IPS-11a (cell line): ENCODE data around the gene MDFIC.

Experiments used
- H3K4me3 ChIP-seq: one replicate; pipeline ENCODE4 v1.5.1; 2013; ENCODE audit warnings: low read depth, low read length, control low read depth

MDFIC gene

DNA sequence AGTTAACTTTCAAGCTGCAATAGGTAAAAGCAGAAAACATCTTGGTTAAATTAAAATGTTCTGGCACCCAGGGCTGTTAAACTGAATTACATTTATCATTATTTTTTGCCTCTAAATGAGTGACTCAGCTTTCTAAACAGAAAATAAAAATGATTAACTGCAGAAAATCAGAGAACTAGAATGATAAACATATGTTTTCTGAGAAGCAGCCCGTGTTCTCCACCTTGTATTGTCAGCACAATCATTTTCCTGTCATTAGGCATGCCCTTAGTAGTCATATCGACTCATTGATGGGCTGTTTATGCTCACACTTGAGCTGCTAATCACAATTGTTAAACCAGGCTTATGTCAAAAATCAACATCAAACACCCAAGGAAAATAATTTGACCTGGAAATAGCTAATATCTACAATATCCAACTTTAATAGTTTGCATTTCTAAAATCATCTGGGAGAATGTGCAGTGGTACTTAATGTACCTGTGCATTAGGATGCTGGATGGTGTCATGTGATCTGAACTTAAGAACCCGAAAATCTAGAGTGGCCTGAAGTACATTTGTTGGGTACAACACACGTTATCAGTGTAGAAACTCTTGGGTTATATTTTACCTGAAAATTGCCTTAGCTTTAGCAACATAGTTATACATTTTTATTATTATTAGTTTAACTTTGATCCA, 2.3 kb downstream of the MDFIC start:
- H3K4me3 ChIP-seq: no peak overlapping the region

DNA sequence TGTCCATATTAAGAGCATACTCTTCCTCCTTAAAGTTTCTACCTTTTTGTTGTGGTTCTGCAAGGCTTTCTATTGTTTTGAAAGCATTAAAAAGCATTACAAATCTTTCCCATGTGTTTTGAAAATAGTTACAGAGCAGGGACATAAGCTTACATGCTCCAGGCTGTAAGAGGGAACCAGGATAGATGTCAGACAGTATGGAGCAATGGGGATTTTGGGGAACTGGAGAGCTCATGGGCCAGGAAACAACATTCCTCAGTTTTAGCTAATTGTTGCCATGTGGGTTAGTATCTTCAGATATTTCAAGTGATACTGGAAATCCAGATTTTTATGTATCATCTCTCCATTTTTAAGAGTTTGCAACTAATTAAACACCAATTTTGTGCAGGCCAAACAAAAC, 3.5 kb downstream of the MDFIC start:
- no peak overlapping the region for H3K4me3 ChIP-seq

DNA sequence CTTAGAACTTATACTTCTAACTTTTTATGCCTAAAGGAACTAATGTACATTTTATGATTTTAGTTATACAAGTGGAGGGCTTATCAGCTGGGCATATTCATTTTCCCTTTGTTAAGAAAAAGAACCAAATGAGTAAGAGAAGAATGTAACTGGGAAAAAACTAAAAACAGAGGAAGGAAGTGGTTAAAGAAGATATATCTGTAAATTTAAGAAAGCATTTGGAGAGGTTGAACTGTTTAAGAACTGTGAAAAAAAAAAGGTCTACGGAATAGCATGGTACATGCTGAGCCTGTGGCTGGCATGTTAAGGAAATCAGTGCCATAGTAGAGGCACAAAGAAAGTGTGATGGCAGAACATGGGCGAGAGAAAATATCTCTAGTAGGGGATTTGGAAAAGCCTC, 6.2 kb downstream of the MDFIC start:
- H3K4me3 ChIP-seq: no peak overlapping the region

DNA sequence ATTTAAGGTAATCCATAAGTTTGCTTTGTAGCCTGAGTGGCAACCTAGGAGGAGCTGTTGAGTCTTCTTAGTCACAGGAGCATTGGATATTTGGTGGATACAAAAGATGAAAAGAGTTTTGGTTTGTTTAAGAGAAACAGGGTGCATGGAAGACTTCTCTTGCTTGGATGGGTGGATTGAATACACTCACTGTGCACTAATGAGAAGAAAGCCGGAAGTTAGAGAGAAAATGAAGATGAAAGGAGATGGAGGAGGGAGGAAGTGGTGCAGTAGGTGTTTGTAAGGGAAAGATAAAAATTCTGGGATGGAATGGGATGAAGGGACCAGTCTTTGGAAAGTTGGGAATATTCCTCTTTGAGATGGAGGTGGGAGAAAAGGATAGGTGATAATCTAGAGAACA, 7.7 kb downstream of the MDFIC start:
- no peak overlapping the region for H3K4me3 ChIP-seq

DNA sequence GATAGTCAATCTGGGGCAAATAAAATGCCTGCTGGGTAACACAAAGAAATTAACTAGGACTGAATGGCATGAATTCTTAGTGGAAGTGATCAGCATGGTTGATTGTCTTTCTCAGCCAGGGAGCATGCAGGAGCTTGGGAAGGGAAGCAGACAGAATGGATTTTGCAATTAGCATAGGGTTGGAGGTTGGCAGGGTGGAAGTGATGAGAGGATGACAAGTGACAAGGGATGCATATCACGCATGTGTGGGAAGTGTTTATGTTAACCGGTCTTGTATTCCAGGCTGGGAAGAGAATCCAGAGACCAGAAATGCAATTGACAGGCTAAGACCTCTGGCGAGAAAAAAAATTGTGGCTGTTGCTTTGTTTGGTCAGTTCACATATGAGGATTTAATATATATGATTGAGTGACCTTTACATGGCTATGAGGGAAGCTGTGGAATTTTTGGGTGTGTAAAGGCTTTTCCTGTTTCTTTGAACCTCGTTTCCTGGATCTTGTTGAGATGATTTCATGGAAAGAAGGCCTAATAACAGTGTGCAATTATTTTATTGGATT, 8.3 kb downstream of the MDFIC start:
- no peak overlapping the region for H3K4me3 ChIP-seq

DNA sequence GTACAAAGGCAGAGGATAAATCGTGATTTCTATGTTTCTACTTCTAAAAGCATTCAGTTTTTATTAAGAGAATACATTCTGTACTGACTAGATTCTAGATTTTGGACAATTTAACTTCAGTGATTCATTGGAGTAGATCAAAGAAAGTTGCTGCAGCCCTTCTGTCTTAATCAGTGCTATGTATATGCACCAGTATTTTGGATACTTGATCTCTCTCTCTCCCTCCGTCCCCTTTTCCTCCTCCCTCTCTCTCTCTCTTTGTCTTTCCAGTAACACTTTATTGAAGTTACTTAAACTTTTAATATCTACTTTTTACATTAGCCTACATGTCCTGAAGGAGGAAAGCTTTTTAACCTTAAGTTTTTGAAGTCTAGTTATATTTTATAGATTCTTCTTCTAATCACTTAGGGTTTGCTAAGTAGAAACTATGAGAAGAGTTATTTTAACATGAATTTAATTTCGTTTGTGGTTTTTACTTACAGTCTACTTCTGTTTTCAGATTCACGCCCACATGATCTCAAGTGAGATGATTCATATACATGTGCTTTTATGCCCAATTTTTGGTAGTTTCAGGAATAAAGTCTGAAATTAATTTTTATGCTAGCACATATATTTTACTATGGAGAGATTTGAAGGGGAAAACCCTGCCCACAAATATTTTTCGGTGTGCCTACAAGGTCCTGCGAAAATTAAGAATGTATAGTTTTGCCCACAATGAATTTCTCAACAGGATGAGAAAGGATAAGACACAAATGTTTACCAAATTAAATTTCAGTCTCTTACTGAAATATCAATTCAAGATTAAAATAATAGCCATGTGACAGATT, 9.1 kb downstream of the MDFIC start:
- H3K4me3 ChIP-seq: no peak overlapping the region

DNA sequence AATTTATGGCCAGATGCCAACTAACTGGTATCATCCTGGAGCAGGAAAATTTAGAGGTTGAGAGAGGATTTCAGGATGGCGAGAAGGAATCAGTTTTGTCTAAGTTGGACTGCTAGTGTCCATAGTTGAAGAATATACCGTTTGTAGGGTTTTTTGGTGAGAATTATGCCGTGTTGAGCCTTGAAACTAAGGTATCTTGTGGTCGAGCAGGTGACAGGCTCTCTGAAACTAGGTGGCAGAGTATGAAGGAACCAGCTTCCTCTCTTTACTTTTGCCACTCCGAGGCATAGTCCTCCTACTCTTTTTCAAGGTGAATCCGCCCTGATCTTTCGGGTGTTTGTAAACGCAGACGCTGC, 9.7 kb downstream of the MDFIC start:
- no peak overlapping the region for H3K4me3 ChIP-seq

DNA sequence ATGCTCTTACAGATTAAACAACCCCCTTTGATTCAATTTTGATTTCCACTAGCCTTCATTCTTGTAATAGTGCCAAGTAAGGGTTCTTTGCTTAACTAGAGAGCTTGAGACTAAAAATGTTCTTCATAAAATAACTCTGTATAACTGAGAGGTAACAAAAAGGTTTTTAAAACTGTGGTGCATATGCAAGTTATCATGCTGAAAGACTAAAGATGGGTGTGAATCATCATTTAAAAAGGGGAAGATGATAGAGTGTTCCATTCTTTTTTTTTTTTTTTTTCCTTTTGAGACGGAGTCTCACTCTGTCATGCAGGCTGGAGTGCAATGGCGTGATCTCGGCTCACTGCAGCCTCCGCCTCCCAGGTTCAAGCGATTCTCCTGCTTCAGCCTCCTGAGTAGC, 11.1 kb downstream of the MDFIC start:
- no peak overlapping the region for H3K4me3 ChIP-seq

DNA sequence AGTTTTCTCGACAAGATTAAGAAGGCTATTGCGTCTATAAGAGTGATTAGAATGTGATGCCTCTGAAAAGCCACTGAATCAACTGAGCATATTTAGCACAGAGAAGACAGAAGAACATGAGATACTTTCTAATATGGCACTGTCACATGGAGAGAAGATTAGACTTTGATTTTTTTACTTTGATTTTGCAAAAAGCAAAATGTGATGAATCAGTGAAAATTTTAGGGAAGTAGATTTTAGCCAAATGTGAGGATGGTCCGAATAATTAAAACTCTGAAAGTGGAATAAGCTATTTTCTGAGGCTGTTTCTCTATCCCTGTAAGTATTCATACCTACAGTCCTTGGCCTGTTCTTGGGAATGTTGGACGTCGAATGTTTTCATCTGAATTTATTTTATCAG, 11.8 kb downstream of the MDFIC start:
- H3K4me3 ChIP-seq: no peak overlapping the region

DNA sequence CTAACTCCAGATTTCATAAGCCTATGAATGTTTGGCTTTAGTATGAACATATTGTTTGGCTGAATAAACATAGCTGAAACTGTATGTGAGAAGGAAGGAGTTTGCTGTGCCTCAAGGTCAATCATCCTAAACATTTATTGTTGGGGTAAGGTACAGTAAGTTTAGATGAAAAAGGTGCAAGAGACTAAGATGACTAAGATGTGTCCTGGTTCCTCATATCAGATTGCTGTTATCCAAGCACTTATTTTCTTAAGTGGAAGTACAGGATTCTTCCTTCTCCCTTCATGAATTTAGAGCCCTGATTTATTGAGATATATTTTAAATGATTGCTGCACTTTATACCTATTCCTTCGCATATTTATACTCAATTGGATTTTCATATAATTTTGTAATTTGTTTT, 12.2 kb downstream of the MDFIC start:
- no peak overlapping the region for H3K4me3 ChIP-seq

DNA sequence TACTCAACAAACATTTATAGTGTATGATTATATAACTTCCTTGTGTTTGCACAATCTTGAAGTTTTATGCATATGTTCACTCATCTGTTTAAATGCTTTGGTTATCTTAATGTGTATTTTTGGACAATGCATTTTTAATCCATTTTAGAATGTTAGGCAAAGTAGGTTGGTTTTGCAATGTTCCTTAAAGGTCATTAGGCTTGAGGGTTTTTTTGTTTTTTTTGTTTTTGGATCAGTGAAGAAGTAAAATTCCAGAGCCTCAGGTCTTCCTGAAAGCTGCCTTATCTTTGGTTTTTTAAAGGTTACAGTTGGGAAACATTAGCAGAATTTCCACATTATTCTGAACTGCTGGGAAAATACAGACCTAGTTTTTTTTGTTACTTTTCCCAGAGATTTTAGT, 12.8 kb downstream of the MDFIC start:
- no peak overlapping the region for H3K4me3 ChIP-seq

DNA sequence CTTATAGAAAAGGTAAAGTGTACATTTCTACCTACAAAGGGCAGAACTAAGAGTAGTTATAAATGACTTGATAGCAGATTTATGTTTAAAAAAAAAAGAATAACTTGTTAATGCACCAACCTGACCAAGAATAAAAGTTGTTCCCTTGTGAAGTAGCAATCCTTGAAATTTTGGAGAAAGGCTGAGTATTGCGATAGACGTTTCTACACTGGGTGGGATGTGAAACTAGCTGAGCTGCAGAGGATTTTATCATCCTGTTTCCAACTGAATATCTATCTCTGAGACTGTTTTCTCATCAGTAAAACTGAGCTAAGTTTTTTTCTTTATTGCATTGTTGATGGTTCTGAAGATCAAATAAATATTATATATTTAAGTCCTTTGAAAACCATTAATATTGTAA, 14.6 kb downstream of the MDFIC start:
- H3K4me3 ChIP-seq: no peak overlapping the region

DNA sequence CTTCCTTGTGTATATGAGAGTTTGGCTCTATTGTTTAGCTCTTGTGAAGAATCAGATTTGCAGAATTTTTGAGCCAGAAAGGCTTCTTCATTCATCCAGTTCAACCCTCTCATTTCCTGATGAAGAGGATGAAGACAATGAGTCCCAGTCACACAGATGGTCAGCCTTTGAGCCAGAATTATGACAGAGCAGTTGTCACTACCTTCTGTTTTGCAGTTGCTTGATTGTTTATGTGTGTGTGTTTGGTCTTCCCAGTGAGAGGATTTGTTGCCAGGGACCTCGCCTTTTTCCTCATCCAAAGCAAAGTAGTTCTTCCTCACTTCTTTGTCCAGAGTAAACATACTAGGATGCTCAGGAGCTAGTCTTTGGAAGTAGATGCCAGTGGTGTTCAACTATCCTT, 15.6 kb downstream of the MDFIC start:
- H3K4me3 ChIP-seq: no peak overlapping the region

DNA sequence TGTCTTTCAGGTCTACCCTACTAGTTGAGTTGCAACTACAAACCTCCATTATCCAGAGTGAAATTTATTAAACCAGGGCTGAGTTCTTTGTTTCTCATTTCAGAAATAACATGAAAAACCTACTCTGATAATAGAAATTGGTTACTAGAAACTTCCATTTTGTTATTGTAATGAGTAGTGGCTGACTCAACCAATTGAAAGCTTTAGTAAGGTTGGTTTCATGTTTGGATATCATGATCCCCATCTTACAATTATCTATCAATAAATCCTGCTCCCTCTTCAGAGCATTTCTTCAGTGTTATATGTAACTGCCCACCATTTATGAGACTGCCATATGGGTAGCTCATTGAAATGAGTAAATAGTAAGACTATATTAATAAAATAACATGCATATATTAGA, 16.9 kb downstream of the MDFIC start:
- H3K4me3 ChIP-seq: no peak overlapping the region

DNA sequence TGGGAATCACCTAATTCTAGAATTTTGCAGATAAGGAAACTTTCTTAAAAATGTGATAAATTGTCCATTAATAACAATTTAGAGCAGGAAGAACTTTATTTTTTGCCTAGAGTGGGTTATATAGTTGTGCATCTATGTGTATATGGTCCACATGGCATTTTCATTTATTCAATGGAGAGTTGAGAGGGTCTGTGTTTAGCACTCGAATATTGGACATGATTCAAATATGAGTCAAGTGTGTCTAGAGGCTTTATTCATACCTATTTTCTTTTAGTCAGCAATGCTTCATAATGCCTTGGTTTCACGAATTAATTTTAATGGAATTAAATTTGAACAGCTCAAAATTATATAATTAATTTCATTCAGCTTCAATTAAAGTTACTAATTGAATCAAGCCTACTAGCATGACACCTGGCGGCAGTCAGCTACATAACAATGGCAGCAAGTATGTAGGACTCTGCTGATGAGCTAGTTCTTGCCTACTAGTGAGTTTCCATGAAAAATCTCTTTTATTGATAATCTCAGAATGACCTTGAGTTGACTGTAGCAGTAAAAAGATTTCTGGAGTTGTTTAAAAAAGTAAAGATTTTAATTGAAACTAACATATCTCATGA, 17.7 kb downstream of the MDFIC start:
- no peak overlapping the region for H3K4me3 ChIP-seq

DNA sequence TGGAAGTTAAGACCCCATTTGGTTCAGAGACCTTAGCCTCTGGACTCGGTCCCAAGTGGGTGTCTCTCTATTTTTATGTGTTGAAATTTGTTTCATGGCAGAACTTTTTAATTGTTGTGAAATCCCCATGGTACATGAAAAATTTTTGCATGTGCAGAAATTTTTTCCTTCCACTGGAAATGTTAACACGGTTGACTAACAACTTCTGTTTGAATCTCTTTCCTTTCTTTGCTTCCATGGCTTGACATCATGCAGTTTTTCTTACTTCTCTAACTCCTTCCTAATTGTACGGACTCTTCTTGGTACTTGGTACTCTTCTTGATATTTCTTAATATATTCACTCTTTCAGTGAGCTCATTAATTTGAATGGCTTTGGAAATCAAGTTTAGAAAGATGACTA, 18.3 kb downstream of the MDFIC start:
- H3K4me3 ChIP-seq: no peak overlapping the region

DNA sequence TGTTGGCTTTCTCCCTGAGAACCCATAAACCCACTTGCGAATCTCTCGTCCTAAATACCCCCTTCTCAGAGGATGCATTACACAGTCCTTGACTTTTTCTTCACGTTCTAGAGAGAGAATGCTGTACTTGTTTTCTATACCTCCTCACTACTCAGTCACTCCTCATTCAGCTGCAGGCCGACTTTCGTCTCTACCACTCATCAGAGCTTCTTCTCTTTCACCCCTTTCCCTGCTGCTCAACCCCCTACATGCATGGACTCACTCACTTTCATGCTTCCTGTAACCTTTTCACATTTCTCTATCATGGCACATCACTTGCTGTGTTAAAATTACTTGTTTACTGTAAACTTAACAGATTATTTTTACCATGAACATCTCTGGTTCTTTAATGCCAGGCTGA, 19.8 kb downstream of the MDFIC start:
- H3K4me3 ChIP-seq: no peak overlapping the region

DNA sequence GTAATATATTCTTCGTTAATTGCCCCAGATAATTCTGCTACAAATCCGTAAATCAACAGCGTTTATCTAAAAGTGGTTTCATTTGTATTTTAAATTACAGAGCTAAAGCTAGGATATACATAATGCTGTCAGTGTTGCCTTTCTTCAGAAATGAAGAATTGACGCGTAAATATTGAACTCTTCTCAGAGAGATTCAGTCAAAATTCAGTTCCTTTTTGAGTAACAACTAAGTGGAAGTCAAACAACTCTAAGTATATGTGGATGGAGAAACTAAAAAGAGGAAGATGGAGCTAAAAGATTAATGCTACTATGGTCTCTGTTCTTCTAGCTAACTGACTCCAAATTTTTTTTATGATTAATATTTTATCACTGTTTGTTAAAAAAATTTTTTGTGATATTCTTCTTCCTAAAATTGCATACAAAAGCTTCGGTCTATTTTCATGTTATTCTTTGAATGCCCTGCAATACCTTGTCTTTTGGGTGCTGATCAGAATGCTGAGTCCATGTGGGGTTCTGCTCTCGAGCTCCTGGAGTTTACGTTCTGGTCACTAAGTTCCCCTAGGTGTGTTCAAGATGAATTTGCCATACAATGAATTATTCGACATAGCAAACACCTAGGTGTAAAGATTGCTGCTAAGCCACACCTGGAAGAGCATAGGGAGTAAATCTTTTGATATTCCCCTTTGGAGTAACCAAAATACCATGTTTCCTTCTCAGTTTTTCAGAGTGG, 20.7 kb downstream of the MDFIC start:
- no peak overlapping the region for H3K4me3 ChIP-seq

DNA sequence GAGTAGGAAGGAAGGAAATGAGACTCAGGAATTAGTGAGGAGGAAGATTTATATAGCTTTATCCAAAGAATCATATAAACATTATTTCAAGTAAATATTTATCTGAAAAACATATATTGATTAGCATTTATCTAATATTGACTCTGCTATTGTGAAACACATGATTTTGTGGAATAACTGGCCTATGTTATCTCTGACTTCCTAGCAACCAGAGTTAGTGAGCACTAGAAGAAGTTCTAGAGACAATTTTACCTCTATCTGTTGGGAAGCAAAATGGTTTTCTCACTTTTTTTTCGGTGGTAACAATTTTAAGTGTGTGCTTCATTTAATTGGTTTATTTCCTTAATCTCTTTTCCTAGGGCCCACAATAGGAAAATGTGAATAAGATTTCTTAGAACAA, 21.6 kb downstream of the MDFIC start:
- H3K4me3 ChIP-seq: no peak overlapping the region

DNA sequence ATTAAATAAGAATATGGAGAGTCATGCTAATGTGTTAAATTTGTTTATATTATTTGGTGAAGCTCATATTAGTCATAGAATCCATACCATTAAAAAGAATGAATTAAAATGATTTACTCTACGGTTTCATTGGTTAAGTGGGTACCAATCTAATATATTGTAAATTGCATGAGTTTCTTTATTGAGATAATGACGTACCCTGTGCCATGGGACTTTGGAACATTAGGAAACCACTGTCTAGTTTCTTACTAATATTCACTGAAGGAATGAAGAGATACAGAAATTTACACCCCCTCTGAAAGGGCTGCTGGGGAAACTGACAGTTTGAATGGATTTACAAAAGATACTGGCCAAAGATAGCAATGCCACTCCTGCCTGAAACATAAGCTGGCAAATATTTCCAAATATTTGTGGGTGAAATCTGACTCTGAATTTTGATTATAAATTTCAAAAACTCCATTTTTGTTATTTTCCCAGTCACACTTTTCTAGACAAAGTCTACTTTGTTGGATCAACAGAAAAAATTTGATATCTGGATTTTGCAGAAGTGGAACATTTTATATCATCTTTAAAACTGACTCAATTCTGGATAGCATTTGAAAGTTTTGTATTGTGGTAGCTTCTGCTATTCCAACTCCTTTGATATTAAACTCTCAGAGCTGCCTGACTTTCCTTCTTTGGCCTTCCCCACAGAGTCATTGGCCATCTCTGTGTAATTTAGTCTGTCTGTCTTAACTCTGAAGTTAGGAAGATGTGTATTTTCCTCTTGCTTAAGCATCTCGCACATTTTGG, 22.3 kb downstream of the MDFIC start:
- H3K4me3 ChIP-seq: no peak overlapping the region
